ENCODE measurements around the gene RAB8B. TPM values are rescaled to one million over a fixed set of nuclear protein-coding genes. Genes with fewer than 3 reads are reported as not detected.

Gene RAB8B
- total RNA-seq, 1 experiment from 2014 or later = 33.8 TPM

DNA sequence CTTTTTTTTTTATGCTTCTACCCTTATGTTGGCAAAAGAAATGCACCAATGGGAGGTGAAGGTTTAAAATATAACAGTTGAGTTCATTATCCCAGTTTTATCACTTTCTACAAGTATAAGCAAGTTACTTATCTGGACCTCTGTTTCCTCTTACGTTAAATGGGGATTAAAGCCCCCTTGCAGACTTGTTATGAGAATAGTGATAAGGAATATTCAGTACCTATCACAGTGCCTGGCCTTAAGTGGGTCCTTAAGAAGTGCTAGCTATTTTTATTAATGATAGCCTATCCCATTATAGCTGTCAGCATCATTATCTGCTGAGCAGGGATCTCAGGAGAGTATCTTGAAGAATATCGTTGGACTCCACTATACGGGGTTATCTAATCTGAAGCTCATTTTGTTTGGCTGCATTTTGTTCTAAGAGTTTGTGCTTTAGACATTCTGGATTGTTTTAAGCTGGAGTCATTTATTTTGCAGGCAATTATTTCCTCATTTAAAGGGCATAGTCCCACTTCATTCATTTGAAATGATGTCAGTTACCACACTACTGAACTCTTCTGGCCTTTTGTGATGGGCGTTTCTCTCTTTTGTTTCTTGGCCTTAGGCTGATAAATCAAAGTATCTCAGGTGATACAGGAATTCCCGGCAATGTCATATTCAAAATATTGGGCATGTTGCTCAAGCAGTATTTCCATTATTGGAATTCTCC is 28.8 kb downstream of the RAB8B start:
- H3K4me1 Mint-ChIP-seq = peaks cover 16 to 17% of the 10 kb centered on the region in 2 experiments
- Histone ChIP-seq H3T11ph (ENCODE audit: low read length) (no peak overlapping the region), H3K27ac (ENCODE audit: insufficient read length, low read depth, low read length) (no peak overlapping the region), H3K23ac (ENCODE audit: insufficient read length, low read depth, low read length) (no peak overlapping the region), H3K4me2 (ENCODE audit: insufficient read depth, insufficient read length, low read length) (no peak overlapping the region), H3K23me2 (ENCODE audit: insufficient read length, low read depth, low read length, poor library complexity, severe bottlenecking) (no peaks in the 10 kb centered on the region), H3K27me3 (ENCODE audit: insufficient read depth, low read length) (no peaks in the 10 kb centered on the region), H2BK120ac (ENCODE audit: low read depth, low read length, poor library complexity, severe bottlenecking) (no peak overlapping the region), H3K4ac (ENCODE audit: low read depth, low read length) (no peak overlapping the region), H2AK5ac (ENCODE audit: insufficient read length, low read length) (no peak overlapping the region), H3K79me1 (ENCODE audit: insufficient read depth, low read depth, low read length, poor library complexity, severe bottlenecking) (no peaks in the 10 kb centered on the region), H4K5ac (ENCODE audit: insufficient read length, low read depth, low read length) (no peak overlapping the region), H2AFZ (ENCODE audit: low read length) (no peak overlapping the region), H3K9ac (ENCODE audit: extremely low read depth, insufficient read length, low read length) (no peak overlapping the region), H2BK15ac (ENCODE audit: low read depth, low read length) (no peak overlapping the region), H2BK5ac (ENCODE audit: insufficient read length, low read length) (no peak overlapping the region), H3K9me3 (ENCODE audit: control insufficient read depth, low read depth, low read length) (no peaks in the 10 kb centered on the region), H4K91ac (ENCODE audit: insufficient read length, low read depth, low read length) (no peak overlapping the region), H3K56ac (ENCODE audit: insufficient read length, low read depth, low read length) (no peak overlapping the region), H2BK20ac (ENCODE audit: low read depth, low read length, poor library complexity, severe bottlenecking) (no peak overlapping the region), H3K79me2 (ENCODE audit: insufficient read depth, low read length) (no peaks in the 10 kb centered on the region), H3K4me1 (ENCODE audit: insufficient read depth, low read length) (no peaks in the 10 kb centered on the region; the same call in 1 of the 2 replicates), H3K14ac (ENCODE audit: insufficient read depth, low read length) (no peak overlapping the region), H4K20me1 (ENCODE audit: control insufficient read depth, insufficient read depth, insufficient read length) (no peaks in the 10 kb centered on the region), H3K18ac (ENCODE audit: insufficient read length, low read depth, low read length) (no peak overlapping the region), H2BK12ac (ENCODE audit: insufficient read length, low read depth, low read length) (no peak overlapping the region), H4K8ac (replicated peaks; ENCODE audit: insufficient read length, low read depth, low read length) (no peak overlapping the region)
- no peaks in the 10 kb centered on the region for H3K36me3 Mint-ChIP-seq (ENCODE audit: insufficient read depth in 1 of 3, low read depth in 3 of 3)
- TF ChIP-seq, protein P1, sequence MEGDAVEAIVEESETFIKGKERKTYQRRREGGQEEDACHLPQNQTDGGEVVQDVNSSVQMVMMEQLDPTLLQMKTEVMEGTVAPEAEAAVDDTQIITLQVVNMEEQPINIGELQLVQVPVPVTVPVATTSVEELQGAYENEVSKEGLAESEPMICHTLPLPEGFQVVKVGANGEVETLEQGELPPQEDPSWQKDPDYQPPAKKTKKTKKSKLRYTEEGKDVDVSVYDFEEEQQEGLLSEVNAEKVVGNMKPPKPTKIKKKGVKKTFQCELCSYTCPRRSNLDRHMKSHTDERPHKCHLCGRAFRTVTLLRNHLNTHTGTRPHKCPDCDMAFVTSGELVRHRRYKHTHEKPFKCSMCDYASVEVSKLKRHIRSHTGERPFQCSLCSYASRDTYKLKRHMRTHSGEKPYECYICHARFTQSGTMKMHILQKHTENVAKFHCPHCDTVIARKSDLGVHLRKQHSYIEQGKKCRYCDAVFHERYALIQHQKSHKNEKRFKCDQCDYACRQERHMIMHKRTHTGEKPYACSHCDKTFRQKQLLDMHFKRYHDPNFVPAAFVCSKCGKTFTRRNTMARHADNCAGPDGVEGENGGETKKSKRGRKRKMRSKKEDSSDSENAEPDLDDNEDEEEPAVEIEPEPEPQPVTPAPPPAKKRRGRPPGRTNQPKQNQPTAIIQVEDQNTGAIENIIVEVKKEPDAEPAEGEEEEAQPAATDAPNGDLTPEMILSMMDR (conservative IDR thresholded peaks at IDR 0.05) = no peak
- no peak overlapping the region for H3K4me3 Mint-ChIP-seq
- no CpG with 5 or more reads among the region's 5 CpGs for WGBS (ENCODE audit: extremely low coverage, insufficient read length, low lambda C conversion rate)
- DNase-seq = no peak
- H3K27me3 Mint-ChIP-seq (ENCODE audit: low read depth) = no peaks in the 10 kb centered on the region
- H3K27ac Mint-ChIP-seq = no peak overlapping the region
- no peaks in the 10 kb centered on the region for H3K9me3 Mint-ChIP-seq

Data from H9 (cell line).